HepG2 (cell line): ENCODE data around the gene IGFBP6. TPM values are rescaled to one million over a fixed set of nuclear protein-coding genes. Genes with fewer than 3 reads are reported as not detected.
A peak's percentile ranks its signal among the peaks of the same experiment; 100 is the strongest.

Source experiments
- AGO2 ChIP-seq: fragments of 200-400 bp; formaldehyde crosslinking; optimal IDR thresholded peaks from 2 replicates; pipeline ENCODE3; 2017; ENCODE audit warnings: mild to moderate bottlenecking, low read depth, low read length, moderate library complexity
- FOSL1 ChIP-seq: sonication (generic); formaldehyde crosslinking; IDR thresholded peaks from 2 replicates; pipeline ENCODE4 v1.9.0; 2021; ENCODE audit warnings: missing genetic modification reagents, borderline replicate concordance
- FOXO1 ChIP-seq: sonication (generic); formaldehyde crosslinking; IDR thresholded peaks from 2 replicates; pipeline ENCODE4 v1.4.0; 2020; ENCODE audit warnings: missing genetic modification reagents
- KIAA2018 ChIP-seq: sonication (generic); formaldehyde crosslinking; IDR thresholded peaks from 2 replicates; pipeline ENCODE4 v1.5.0; 2020; ENCODE audit warnings: mild to moderate bottlenecking, missing genetic modification reagents, borderline replicate concordance
- RFXANK ChIP-seq: IDR thresholded peaks from 2 replicates; pipeline ENCODE4 v1.6.1; 2016
- ZEB1 ChIP-seq: IDR thresholded peaks from 2 replicates; pipeline ENCODE4 v1.6.1; 2012; ENCODE audit warnings: mild to moderate bottlenecking, low read depth, inconsistent platforms; ENCODE audit not compliant: insufficient replicate concordance
- ZFP36L2 ChIP-seq: sonication (generic); formaldehyde crosslinking; IDR thresholded peaks from 2 replicates; pipeline ENCODE4 v1.4.0; 2020; ENCODE audit warnings: missing genetic modification reagents
- ZKSCAN1 ChIP-seq: fragments of 150-350 bp; IDR thresholded peaks from 2 replicates; pipeline ENCODE4 v1.6.1; 2014; ENCODE audit warnings: low read length
- ZNF142 ChIP-seq: sonication (generic); formaldehyde crosslinking; IDR thresholded peaks from 2 replicates; pipeline ENCODE4 v1.4.0; 2020; ENCODE audit warnings: missing genetic modification reagents
- ZNF446 ChIP-seq: sonication (generic); formaldehyde crosslinking; IDR thresholded peaks from 2 replicates; pipeline ENCODE4 v1.5.0; 2020; ENCODE audit warnings: mild to moderate bottlenecking, missing genetic modification reagents
- ZNF879 ChIP-seq: sonication (generic); formaldehyde crosslinking; IDR thresholded peaks from 2 replicates; pipeline ENCODE4 v1.8.1; 2023; ENCODE audit warnings: missing genetic modification reagents
- polyA plus RNA-seq, 8 experiments: library from polyadenylated mRNA; depleted of rRNA in 3 of 8; stranded (reverse) in 7 of 8; unstranded in 1 of 8; fragments of >200 nt; fragmentation: Illumina TruSeq in 4 of 8; extraction: Trizol in 4 of 8; gene quantifications; 2 replicates each; pipeline versions ENCODE4 v1.2.1 to v1.2.3, GENCODE V29; 2011 to 2016; ENCODE audit warnings: low read depth in 4 of 8, missing spikeins in 1 of 8, mixed read lengths in 1 of 8; ENCODE audit not compliant: insufficient read depth in 1 of 8
- total RNA-seq, 5 experiments: library from RNA; depleted of rRNA; stranded (reverse); fragments of >200 nt; fragmentation: Illumina TruSeq; extraction: Trizol; gene quantifications; 2 replicates each; pipeline ENCODE4 v1.2.3, GENCODE V29; 2016; ENCODE audit warnings: low read depth in 1 of 5

The IGFBP6 gene
- total and polyA plus RNA-seq, 2 of the 13 experiments (the other 11 are each of a cell fraction or from before 2014, with no cell fraction given), result 3.9 to 25.2 TPM

- TF ChIP-seq KIAA2018 (CRISPR knock-in tag), result no peak
- TF ChIP-seq ZNF142 (CRISPR knock-in tag), result no peak
- no peak for TF ChIP-seq FOXO1 (CRISPR knock-in tag)
- no peak for TF ChIP-seq ZFP36L2 (CRISPR knock-in tag)
- no peak for TF ChIP-seq ZNF446 (CRISPR knock-in tag)
- no peak for TF ChIP-seq ZNF879 (CRISPR knock-in tag)
- TF ChIP-seq AGO2, result peak; percentile 69
- no peak for TF ChIP-seq FOSL1 (CRISPR knock-in tag)
- no peak for TF ChIP-seq ZKSCAN1
- TF ChIP-seq RFXANK, result no peak
- no peak for TF ChIP-seq ZEB1
These were observed 43.2 kb upstream of the IGFBP6 start (continued) for GRCh38 chr12:53054112-53054878.
